Endothelial cell of umbilical vein (primary cell): ENCODE data around the gene ENTR1. TPM values are rescaled to one million over a fixed set of nuclear protein-coding genes. Genes with fewer than 3 reads are reported as not detected.

ENCODE experiments used
- BruUV-seq: library from RNA; stranded (reverse); fragments of 400-500 nt; replicated peaks from 2 replicates; lab custom pipeline; 2021; lab: Mats Ljungman, UMichigan
- CTCF ChIA-PET: fragments of 300-600, 350-600 bp; sonication (Branson Sonifier 250); formaldehyde crosslinking; loops from one replicate; lab custom pipeline; 2021; ENCODE audit warnings: antibody characterized with exemption, inconsistent platforms; lab: Charles Lee
- POLR2A ChIA-PET: fragments of 300-600, 350-600 bp; sonication (Branson Sonifier 250); formaldehyde crosslinking; loops from one replicate; lab custom pipeline; 2021; ENCODE audit warnings: antibody characterized with exemption, inconsistent platforms; lab: Charles Lee
- DNase-seq: peaks from one replicate; pipeline ENCODE4 v3.0.0-alpha.2; 2011; ENCODE audit warnings: low read depth, low spot score
- FAIRE-seq: peaks from 2 replicates; lab custom pipeline; 2011; peaks lifted over from hg19 to GRCh38; lab: Jason Lieb, UNC
- H2AFZ ChIP-seq: 2 replicates; pipeline ENCODE4 v1.6.0; 2012; ENCODE audit warnings: low read depth, low read length, control low read depth, inconsistent platforms
- H3K27ac ChIP-seq: 2 replicates; pipeline ENCODE4 v1.5.1; 2011; ENCODE audit warnings: low read depth, mild to moderate bottlenecking, control low read depth, low read length, moderate library complexity; ENCODE audit not compliant: insufficient read depth
- H3K27me3 ChIP-seq, 2 experiments: 2 replicates each; pipeline versions ENCODE4 v1.6.0 to v1.6.1; 2011; ENCODE audit warnings: low read length in 2 of 2, mixed read lengths in 1 of 2; ENCODE audit not compliant: control insufficient read depth in 2 of 2, insufficient read depth in 2 of 2
- H3K36me3 ChIP-seq, 2 experiments: 2 replicates in 1 of 2; 3 replicates in 1 of 2; pipeline ENCODE4 v1.5.1; 2011; ENCODE audit warnings: low read length in 2 of 2, mild to moderate bottlenecking in 1 of 2, moderate library complexity in 1 of 2; ENCODE audit not compliant: control insufficient read depth in 2 of 2, insufficient read depth in 2 of 2; ENCODE audit errors: extremely low read depth in 1 of 2
- H3K4me1 ChIP-seq: 3 replicates; pipeline ENCODE4 v1.5.1; 2011; ENCODE audit warnings: mild to moderate bottlenecking, low read length; ENCODE audit not compliant: control insufficient read depth, insufficient read depth; ENCODE audit errors: extremely low read depth
- H3K4me2 ChIP-seq: 2 replicates; pipeline ENCODE4 v1.6.1; 2011; ENCODE audit warnings: low read length, control low read depth, mixed read lengths; ENCODE audit not compliant: insufficient read depth
- H3K4me3 ChIP-seq, 3 experiments: fragments of 200-600 bp in 1 of 3; sonication (generic), shearing (Covaris generic) in 1 of 3; replicated peaks in 1 of 3; 2 replicates each; pipeline ENCODE4 v1.5.1; 2011 to 2016; ENCODE audit warnings: control low read depth in 3 of 3, low read length in 3 of 3, mild to moderate bottlenecking in 2 of 3, inconsistent platforms in 1 of 3, low read depth in 1 of 3, moderate library complexity in 1 of 3; ENCODE audit not compliant: insufficient read depth in 1 of 3
- H3K79me2 ChIP-seq: 2 replicates; pipeline ENCODE4 v1.6.0; 2012; ENCODE audit warnings: low read length, inconsistent platforms; ENCODE audit not compliant: control insufficient read depth, insufficient read depth
- H3K9ac ChIP-seq: replicated peaks from 2 replicates; pipeline ENCODE3; 2011; ENCODE audit warnings: low read length, control low read depth; ENCODE audit not compliant: insufficient read depth; ENCODE audit errors: extremely low read depth
- H3K9me1 ChIP-seq: replicated peaks from 3 replicates; pipeline ENCODE4 v1.6.0; 2011; ENCODE audit warnings: mild to moderate bottlenecking, low read length; ENCODE audit not compliant: control insufficient read depth, insufficient read depth; ENCODE audit errors: extremely low read depth
- H3K9me3 ChIP-seq: replicated peaks from 2 replicates; pipeline ENCODE4 v1.5.1; 2012; ENCODE audit warnings: low read length, inconsistent platforms; ENCODE audit not compliant: control insufficient read depth, insufficient read depth
- H4K20me1 ChIP-seq: replicated peaks from 2 replicates; pipeline ENCODE3; 2011; ENCODE audit warnings: mild to moderate bottlenecking, low read length; ENCODE audit not compliant: control insufficient read depth, insufficient read depth; ENCODE audit errors: extremely low read depth
- EZH2 ChIP-seq: IDR thresholded peaks from 2 replicates; pipeline ENCODE4 v1.6.1; 2012; ENCODE audit warnings: borderline replicate concordance, low read depth, mild to moderate bottlenecking, moderate library complexity, low read length, inconsistent platforms; ENCODE audit not compliant: severe bottlenecking
- FOS ChIP-seq: IDR thresholded peaks from 2 replicates; pipeline ENCODE4 v1.6.1; 2011; ENCODE audit warnings: mild to moderate bottlenecking, low read length, moderate library complexity, borderline replicate concordance; ENCODE audit not compliant: insufficient read depth
- GATA2 ChIP-seq: IDR thresholded peaks from 2 replicates; pipeline ENCODE4 v1.7.0; 2011; ENCODE audit warnings: low read depth, mild to moderate bottlenecking, moderate library complexity, mixed read lengths, low read length; ENCODE audit not compliant: insufficient read length, insufficient read depth
- JUN ChIP-seq: IDR thresholded peaks from 2 replicates; pipeline ENCODE4 v1.6.1; 2011; ENCODE audit warnings: borderline replicate concordance, low read depth; ENCODE audit not compliant: insufficient read length, insufficient read depth
- MYC ChIP-seq: IDR thresholded peaks from one replicate; pipeline ENCODE4 v1.6.1; 2011; ENCODE audit warnings: mild to moderate bottlenecking, low read depth, low read length
- POLR2A ChIP-seq: IDR thresholded peaks from 2 replicates; pipeline ENCODE4 v1.6.1; 2012; ENCODE audit warnings: low read depth, mild to moderate bottlenecking, control low read depth, low read length
- POLR2AphosphoS5 ChIP-seq: IDR thresholded peaks from 2 replicates; pipeline ENCODE4 v1.6.1; 2012; ENCODE audit warnings: low read depth, mild to moderate bottlenecking, control low read depth, low read length, moderate library complexity; ENCODE audit not compliant: insufficient read depth
- dilution Hi-C: fragments of 300-500 bp; cut with MboI; formaldehyde crosslinking; loops from one replicate; pipeline ENCODE4 v1.15.0; 2019; ENCODE audit warnings: low sequenced_read_pairs; ENCODE audit not compliant: extremely low pct_ligation_motif_present
- intact Hi-C: fragments of 100-400 bp; cut with micrococcal nuclease; formaldehyde crosslinking; loops from one replicate; pipeline ENCODE4 v1.10.0; 2022
- polyA plus RNA-seq, 4 experiments: library from polyadenylated mRNA; depleted of rRNA in 3 of 4; stranded (reverse) in 3 of 4; unstranded in 1 of 4; fragments of >200 nt; gene quantifications; 2 replicates each; pipeline versions ENCODE4 v1.2.1 to v1.2.3, GENCODE V29; 2011 to 2012; ENCODE audit warnings: missing spikeins in 1 of 4
- total RNA-seq: library from RNA; stranded (reverse); gene quantifications from 2 replicates; pipeline ENCODE4 v1.2.3, GENCODE V29; 2021
- TF ChIP-seq, protein P1 (sequence below), 2 donors: IDR thresholded peaks; 1 replicate in 1 of 2; 2 replicates in 1 of 2; pipeline ENCODE4 v1.5.1; 2011; ENCODE audit warnings: low read length in 2 of 2, mild to moderate bottlenecking in 2 of 2, moderate library complexity in 2 of 2, control low read depth in 1 of 2, inconsistent platforms in 1 of 2, low read depth in 1 of 2; ENCODE audit not compliant: insufficient read depth in 1 of 2; ENCODE audit errors: extremely low read depth in 1 of 2
- TF ChIP-seq, protein P2 (sequence below): IDR thresholded peaks from 2 replicates; pipeline ENCODE4 v1.6.1; 2011; ENCODE audit not compliant: insufficient read depth, insufficient read length

ENTR1 gene
- total and polyA plus RNA-seq, 2 donors (not counting 3 experiments of a cell fraction or from before 2014, with no cell fraction given) = 36.0 to 61.6 TPM

DNA sequence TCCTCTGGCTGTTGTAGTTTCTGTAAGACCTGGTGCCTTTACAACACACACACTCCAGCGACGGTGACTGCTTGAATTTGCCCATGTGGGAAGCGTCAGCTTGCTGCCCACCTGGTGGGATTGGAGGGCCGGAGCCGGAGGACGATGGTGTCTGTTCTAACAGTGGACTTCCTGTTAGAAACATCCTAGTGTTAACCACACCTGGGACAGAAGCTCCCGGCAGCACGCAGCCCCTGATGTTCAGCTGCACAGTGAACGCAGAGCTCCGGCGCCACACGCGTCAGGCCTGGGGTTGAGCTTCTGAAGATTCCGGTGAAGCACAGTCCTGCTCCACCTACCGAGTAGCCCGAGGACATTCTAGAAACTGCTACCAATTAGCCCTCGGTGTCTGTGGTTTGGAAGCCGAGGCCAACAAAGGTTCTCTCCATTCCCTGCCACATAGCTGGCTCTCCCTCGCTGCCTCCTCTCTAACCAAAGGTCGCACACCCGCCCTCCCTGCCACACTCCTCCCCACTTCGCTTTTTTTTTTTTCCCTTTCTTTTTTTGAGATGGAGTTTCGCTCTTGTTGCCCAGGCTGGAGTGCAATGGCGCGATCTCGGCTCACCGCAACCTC, 14.4 kb upstream of the ENTR1 start:
- no peaks in the 10 kb centered on the region for H3K4me1 ChIP-seq
- no peaks in the 10 kb centered on the region for H3K27me3 ChIP-seq
- peaks cover 13 to 31% of the 10 kb centered on the region in 2 experiments for H3K36me3 ChIP-seq
- no TSS peak for BruUV-seq
- ChIA-PET CTCF (interaction anchor here (0.9 kb wide), 1 partner anchor 10 kb away, joined by 3 read pairs; no protein-coding TSS in a partner anchor), POLR2A (no interaction called here)
- no peaks in the 10 kb centered on the region for H4K20me1 ChIP-seq
- H3K9me1 ChIP-seq = no peaks in the 10 kb centered on the region
- TF ChIP-seq EZH2 (no peak), POLR2AphosphoS5 (no peak), POLR2A (no peak), MYC (no peak), FOS (no peak), JUN (no peak), GATA2 (no peak)
- TF ChIP-seq, protein P1, sequence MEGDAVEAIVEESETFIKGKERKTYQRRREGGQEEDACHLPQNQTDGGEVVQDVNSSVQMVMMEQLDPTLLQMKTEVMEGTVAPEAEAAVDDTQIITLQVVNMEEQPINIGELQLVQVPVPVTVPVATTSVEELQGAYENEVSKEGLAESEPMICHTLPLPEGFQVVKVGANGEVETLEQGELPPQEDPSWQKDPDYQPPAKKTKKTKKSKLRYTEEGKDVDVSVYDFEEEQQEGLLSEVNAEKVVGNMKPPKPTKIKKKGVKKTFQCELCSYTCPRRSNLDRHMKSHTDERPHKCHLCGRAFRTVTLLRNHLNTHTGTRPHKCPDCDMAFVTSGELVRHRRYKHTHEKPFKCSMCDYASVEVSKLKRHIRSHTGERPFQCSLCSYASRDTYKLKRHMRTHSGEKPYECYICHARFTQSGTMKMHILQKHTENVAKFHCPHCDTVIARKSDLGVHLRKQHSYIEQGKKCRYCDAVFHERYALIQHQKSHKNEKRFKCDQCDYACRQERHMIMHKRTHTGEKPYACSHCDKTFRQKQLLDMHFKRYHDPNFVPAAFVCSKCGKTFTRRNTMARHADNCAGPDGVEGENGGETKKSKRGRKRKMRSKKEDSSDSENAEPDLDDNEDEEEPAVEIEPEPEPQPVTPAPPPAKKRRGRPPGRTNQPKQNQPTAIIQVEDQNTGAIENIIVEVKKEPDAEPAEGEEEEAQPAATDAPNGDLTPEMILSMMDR (IDR thresholded peaks at IDR 0.05; ENCODE audit: extremely low read depth in 1 of 2, insufficient read depth in 1 of 2, low read depth in 1 of 2, low read length in 2 of 2) = no peak
- TF ChIP-seq, protein P2, sequence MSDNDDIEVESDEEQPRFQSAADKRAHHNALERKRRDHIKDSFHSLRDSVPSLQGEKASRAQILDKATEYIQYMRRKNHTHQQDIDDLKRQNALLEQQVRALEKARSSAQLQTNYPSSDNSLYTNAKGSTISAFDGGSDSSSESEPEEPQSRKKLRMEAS = no peak
- no peaks in the 10 kb centered on the region for H3K79me2 ChIP-seq
- no peak overlapping the region for H3K9ac ChIP-seq
- no peak overlapping the region for H3K27ac ChIP-seq
- H3K9me3 ChIP-seq = no peaks in the 10 kb centered on the region
- intact Hi-C loops (no loop called here), dilution Hi-C loops (no loop called here)
- FAIRE-seq (no peak), DNase-seq (no peak)
- no peak overlapping the region for H3K4me2 ChIP-seq
- H3K4me3 ChIP-seq = no peak overlapping the region
- H2AFZ ChIP-seq = no peak overlapping the region
